DMS 273 (cell line): ENCODE data around the gene MED17.
"Not testable (repeated sequence)": the region's sequence is repeated elsewhere in the genome, so short reads cannot be mapped to it uniquely, and the experiment has no call there.

ENCODE experiments used
- DNase-seq: peaks from one replicate; lab custom pipeline; 2025; ENCODE audit not compliant: unreplicated experiment; lab: John Stamatoyannopoulos, UW

Gene MED17

DNA sequence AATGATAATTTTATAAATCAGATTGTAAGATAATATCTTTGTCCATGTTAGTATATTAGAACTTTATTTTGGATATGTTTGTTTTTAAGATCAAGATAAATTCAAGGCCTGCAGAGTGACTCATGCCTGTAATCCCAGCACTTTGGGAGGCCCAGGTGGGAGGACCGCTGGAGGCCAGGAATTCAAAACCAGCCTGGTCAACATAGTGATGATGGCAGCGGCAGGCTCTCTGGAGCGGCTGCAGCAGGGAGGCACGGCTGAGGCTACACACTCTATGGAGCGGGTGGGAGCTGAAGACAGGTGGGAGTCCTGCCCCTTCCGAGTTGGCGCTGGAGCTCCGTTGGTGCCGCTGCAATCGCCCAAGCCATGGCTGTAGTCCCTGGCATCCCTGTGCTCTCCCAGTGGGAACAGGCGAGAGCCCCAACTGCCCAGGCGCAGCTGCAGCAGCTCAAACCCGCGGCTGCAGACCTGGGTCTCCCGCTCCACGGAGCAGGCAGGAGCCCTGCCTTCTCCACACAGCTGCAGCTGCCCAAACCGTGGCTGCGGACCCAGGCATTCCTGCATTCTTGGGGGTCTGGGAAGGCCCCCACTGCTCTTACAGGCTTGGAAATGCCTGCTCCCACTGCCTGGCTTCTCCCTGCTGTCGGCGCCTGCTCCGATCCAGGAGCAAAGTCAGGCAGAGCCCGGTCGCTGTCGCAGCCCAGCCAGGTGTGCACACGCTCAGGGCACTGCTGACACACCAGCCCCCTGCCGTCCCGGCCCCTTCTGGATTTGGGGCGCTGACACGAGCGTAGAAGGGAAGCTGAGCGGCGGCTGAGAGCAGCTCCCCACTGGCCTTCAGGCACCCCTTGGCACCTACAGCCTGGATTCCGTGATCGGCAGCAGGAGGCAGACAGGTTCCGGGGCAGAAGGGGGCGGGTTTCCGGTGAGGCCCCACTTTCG, 25.9 kb upstream of the MED17 start:
- no peak for DNase-seq

DNA sequence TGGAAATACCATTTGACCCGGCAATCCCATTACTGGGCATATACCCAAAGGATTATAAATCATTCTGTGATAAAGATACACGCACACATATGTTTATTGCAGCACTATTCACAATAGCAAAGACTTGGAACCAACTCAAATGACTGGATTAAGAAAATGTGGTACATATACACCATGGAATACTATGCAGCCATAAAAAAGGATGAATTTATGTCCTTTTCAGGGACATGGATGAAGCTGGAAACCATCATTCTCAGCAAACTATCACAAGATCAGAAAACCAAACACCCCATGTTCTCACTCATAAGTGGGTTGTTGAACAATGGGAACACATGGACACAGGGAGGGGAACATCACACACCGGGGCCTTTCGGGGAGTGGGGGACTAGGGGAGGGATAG, 25.0 kb upstream of the MED17 start:
- not testable (repeated sequence) for DNase-seq

GRCh38 chr11:93761910-93762309, 22.2 kb upstream of the MED17 start:
- no peak for DNase-seq

DNA sequence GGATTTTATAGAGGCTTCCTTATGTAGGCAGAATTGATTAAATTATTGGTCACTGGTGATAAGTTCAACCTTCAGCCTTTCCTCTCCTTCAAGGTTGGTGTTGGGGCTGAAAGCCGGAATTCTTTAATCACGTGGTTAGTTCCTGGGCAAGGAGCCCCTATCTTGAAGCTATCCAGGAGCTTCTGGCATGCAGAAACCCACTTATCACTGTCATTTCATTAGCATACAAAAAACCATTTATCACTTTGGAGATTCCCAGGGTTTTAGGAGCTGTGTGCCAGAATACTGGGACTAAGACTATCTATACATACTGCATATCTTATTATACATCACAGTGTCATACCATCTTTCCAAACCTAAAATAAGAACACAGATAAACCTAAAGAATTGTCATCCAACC, 18.5 kb upstream of the MED17 start:
- no peak for DNase-seq

GRCh38 chr11:93766504-93766903, 17.6 kb upstream of the MED17 start:
- no peak for DNase-seq

- no peak for DNase-seq
Measured at GRCh38 chr11:93767018-93767417, 17.1 kb upstream of the MED17 start.

GRCh38 chr11:93770160-93770559, 13.9 kb upstream of the MED17 start:
- no peak for DNase-seq

DNA sequence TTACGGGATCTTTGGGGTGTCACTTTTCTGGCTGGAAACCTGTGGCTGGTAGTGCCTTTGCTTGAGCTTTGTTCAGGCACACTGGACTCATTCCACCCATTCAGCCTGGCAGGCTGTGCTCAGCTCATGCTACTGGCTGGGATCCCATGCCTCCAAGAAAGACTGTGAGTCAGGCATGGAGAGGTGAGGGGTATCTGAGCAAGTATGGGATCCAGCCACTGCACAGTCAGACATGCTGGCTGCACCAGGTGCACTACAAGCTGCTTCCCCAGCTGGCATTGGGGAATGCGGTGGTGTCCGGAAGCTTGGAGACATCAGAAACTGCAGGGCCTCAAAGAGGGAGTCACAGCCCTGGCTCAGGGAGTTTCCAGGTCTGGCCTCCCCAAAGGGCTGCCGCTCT, 12.0 kb upstream of the MED17 start:
- no peak for DNase-seq

- no peak for DNase-seq
Measured at GRCh38 chr11:93773045-93773477, 11.0 kb upstream of the MED17 start.

- no peak for DNase-seq
Measured at GRCh38 chr11:93773601-93774200, 10.4 kb upstream of the MED17 start.

DNA sequence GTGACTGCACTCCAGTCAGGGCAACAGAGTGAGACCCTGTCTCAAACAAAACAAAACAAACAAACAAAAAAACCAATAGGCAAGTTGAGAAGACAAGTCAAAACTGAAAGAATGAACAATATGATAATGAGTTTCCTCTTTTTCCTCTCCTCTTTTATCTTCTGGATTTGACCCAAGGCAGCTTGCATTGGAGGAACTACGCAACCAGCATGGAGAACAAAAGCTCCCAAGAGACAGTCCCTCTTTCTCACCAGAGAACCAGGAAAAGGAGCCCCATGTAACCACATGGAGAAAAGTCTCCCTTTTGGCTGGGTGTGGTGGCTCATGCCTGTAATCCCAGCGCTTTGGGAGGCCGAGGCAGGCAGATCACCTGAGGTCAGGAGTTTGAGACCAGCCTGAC, 9.5 kb upstream of the MED17 start:
- DNase-seq, result not testable (repeated sequence)

- peak; percentile 47 for DNase-seq
Measured at GRCh38 chr11:93775289-93775688, 8.8 kb upstream of the MED17 start.

GRCh38 chr11:93783362-93783761, 720 bp upstream of the MED17 start:
- DNase-seq, result no peak

DNA sequence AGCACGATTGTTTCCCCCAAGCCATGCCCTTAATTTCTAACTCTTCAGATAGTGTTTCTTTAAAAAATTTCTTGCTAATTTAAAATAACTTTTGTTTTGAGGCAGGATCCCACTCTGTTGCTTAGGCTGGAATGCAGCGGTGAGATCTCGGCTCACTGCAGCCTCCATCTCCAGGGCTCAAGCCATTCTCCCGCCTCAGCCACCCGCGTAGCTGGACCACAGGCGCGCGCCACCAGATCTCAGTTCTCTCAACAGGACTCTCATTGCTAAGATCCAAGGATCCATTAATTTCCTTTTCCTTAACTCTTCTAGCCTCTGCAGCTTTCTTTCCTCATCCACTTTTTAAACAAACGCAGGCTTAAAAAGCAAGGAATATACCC, 327 bp upstream of the MED17 start:
- DNase-seq, result no peak

- DNase-seq, result peak; percentile 40
Measured at GRCh38 chr11:93784935-93785360, 866 bp downstream of the MED17 start.

- DNase-seq, result no peak
Measured at GRCh38 chr11:93791493-93791892, 7.4 kb downstream of the MED17 start.

DNA sequence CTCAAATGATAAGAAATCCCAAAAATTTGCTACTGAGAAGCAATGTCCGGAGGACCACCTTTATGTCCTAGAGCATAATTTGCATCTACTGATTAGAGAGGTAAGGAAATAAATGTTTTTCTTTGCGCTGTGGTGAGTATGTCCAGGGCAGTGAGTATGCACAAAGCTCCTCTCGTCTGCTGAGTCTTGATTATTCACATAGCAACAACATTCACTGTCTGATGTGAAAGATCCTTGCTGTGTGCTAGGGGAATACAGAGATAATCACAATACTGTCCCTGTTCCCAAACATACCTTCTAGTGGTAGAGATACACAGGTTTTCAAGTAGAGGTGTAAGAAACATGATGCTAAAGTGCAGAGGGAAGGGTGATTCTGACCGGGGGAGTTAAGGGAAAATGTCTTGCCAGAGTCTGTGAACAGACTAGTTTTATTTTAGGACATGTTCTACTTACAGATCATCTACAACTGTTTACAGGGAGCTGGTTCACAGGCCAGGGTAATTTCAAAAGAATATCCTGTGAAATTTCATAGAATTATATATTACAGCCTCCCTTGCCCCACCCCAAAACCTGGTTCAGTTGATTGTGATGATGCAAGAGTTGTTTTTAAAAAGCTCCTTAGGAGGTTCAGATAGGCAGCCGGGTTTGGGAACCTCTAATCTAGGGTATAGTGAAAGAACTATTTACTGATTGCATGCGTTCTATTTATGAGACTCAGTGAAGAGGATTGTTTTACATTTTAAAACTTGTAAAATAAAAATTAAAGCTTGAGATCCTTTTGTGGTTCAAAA, 12.6 kb downstream of the MED17 start:
- no peak for DNase-seq

DNA sequence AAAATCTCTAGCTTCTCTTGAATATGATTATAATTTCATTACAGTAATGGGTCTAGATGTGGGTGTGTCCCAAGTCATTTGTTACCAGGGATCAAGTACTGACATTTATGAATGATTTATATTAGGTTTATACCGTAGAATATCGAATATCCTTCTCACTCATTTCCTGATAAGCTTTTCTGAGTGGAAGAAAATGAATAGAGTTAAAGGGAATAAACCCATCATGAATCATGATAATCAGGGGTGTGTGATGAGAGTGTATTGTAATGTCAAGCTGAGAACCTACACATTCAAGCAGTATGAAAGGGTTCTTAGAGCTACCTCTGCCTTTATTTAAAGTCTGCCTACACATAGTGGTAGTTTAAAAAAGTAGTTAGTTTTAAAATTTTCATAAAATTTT, 17.3 kb downstream of the MED17 start:
- DNase-seq, result no peak

- no peak for DNase-seq
Measured at GRCh38 chr11:93804879-93805278, 20.8 kb downstream of the MED17 start.

- no peak for DNase-seq
Measured at GRCh38 chr11:93807980-93808379, 23.9 kb downstream of the MED17 start.

GRCh38 chr11:93813974-93814373, 29.9 kb downstream of the MED17 start:
- DNase-seq, result no peak
